ENCODE data around the gene RAB11B. TPM values are rescaled to one million over a fixed set of nuclear protein-coding genes. Genes with fewer than 3 reads are reported as not detected.
A peak's percentile ranks its signal among the peaks of the same experiment; 100 is the strongest.

The RAB11B gene
- total RNA-seq, 3 donors from 2014 or later (not counting 1 experiment from before 2014, with no cell fraction given), result 101 to 116 (median 108) TPM

DNA sequence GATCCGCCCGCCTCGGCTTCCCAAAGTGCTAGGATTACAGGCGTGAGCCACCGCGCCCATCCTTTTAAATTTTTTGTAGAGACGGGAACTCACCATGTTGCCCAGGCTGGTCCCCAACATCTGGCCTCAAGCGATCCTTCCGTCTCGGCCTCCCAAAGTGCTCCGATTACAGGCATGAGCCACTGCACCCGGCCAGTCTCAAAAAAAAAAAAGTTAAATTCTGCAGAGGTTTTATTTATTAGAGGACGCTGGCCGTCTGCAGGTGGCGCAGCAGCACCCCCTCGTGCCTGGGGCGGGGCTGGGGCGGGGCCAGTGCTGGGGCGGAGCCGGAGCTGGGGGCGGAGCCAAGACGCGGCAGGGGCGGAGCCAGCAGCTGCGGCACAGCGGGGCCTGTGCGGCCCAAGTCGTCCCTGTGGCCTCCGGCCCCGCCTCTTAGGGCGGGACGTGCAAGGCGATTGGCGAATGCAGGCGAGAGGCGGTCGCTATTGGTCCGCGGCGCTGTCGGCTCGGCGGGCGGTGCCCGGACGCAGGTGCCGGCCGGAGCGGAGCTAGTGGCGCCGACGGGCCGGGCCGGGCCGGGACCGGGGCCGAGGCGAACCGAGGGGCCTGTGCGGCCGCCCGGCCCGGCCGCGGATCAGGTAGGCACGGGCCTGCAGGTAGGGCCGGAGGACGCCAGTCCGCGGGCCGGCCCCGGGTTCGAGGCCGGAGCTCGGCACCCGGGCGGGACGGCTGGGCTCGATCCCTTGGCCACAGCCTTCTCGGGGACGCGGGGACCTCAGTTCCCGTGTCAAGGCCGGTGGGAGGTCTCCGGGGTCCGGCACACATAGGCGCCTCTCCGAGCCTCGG is 22.8 kb downstream of the RAB11B start, which contains the start of gene MARCHF2:
Gene MARCHF2 (plus strand): TSS at position 523 of the 846 bp plus-strand sequence. CDS start 8,536 bp downstream, outside the sequence.
- Histone ChIP-seq H3K4me3 (ENCODE audit: low read length) (peak within 1 kb of the TSS; percentile 47), H3K9me3 (ENCODE audit: control insufficient read depth, insufficient read depth, low read length) (no peaks in the 10 kb centered on the region), H3K27me3 (ENCODE audit: control insufficient read depth, insufficient read depth, low read length) (no peaks in the 10 kb centered on the region), H3K27ac (ENCODE audit: low read length) (no peak within 1 kb of the TSS), H3K36me3 (ENCODE audit: control insufficient read depth, insufficient read depth, low read length) (no peaks in the 10 kb centered on the region), H3K4me1 (ENCODE audit: control insufficient read depth, insufficient read depth, low read length) (peaks cover 10% of the 10 kb centered on the region)
- DNase-seq (peak; percentile 96 to 98), ATAC-seq (peak; percentile 98 to 100 (median 99))
- 6% methylated on average over 89 of the region's 89 CpGs for WGBS (ENCODE audit: insufficient coverage)
- intact Hi-C loops (cut with micrococcal nuclease), result loop anchor here (1.0 to 10.0 kb wide), 5 partner anchors 23 to 179 kb away; partner anchors contain the start of genes HNRNPM, MYO1F, RAB11B and ZNF414
- Mint-ChIP-seq H3K4me3 (peak within 1 kb of the TSS; percentile 63), H3K27me3 (ENCODE audit: low read depth in 2 of 2) (no peaks in the 10 kb centered on the region), H3K9me3 (no peaks in the 10 kb centered on the region), H3K4me1 (peaks cover 4 to 5% of the 10 kb centered on the region in 2 donors), H3K36me3 (no peaks in the 10 kb centered on the region), H3K27ac (no peak within 1 kb of the TSS)
- TF ChIP-seq, protein P1, sequence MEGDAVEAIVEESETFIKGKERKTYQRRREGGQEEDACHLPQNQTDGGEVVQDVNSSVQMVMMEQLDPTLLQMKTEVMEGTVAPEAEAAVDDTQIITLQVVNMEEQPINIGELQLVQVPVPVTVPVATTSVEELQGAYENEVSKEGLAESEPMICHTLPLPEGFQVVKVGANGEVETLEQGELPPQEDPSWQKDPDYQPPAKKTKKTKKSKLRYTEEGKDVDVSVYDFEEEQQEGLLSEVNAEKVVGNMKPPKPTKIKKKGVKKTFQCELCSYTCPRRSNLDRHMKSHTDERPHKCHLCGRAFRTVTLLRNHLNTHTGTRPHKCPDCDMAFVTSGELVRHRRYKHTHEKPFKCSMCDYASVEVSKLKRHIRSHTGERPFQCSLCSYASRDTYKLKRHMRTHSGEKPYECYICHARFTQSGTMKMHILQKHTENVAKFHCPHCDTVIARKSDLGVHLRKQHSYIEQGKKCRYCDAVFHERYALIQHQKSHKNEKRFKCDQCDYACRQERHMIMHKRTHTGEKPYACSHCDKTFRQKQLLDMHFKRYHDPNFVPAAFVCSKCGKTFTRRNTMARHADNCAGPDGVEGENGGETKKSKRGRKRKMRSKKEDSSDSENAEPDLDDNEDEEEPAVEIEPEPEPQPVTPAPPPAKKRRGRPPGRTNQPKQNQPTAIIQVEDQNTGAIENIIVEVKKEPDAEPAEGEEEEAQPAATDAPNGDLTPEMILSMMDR (IDR thresholded peaks at IDR 0.05), result peak; percentile 63

DNA sequence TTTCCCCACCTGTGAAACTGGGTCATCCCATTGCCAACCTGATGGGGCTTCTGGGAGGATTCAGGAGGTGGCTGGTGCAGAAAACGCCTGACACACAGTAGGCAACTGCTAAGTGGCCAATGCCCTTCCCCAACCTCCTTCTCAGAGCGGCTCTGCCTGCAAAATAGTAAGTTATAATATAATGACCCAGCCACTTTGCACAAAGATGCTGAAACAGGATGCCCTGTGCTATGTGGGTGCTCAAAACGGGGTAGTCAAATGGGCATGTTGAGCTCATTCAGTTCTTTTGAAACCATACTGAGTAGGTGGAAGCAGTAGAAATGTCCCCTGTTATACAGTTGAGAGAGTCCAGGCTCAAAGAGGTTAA is 23.5 kb downstream of the RAB11B start:
- H3K4me1 Mint-ChIP-seq, result peaks cover 4 to 5% of the 10 kb centered on the region in 2 donors

DNA sequence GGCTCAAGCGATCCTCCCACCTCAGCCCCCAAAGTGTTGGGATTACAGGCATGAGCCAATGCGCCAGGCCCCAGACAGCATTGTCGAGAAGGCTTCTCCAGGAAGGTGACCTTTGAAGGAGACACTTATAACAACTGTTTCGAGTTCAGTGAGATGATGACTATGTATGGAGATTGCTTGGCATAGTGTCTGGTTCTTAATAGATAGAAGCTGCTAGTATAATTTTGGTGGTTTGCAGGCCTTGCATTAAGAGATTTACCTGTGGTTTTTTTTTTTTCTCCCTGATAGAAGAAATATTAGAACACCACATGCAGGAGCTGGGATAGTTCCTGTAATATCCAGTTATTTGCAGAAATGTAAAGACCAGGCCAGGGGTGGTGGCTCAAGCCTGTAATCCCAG is 26.6 kb downstream of the RAB11B start:
- peaks cover 10% of the 10 kb centered on the region for H3K4me1 ChIP-seq (ENCODE audit: control insufficient read depth, insufficient read depth, low read length)
- no peak overlapping the region for H3K4me3 ChIP-seq (ENCODE audit: low read length)
- WGBS (ENCODE audit: insufficient coverage), result 81% methylated on average over 4 of the region's 4 CpGs
- TF ChIP-seq, protein P1 (IDR thresholded peaks at IDR 0.05), result no peak
- H3K27ac ChIP-seq (ENCODE audit: low read length), result no peak overlapping the region
- H3K27ac Mint-ChIP-seq, result no peak overlapping the region
- no peak overlapping the region for H3K4me3 Mint-ChIP-seq
- no peaks in the 10 kb centered on the region for H3K27me3 Mint-ChIP-seq (ENCODE audit: low read depth in 2 of 2)
- H3K36me3 ChIP-seq (ENCODE audit: control insufficient read depth, insufficient read depth, low read length), result peaks cover 2% of the 10 kb centered on the region
- peaks cover 4 to 5% of the 10 kb centered on the region in 2 donors for H3K4me1 Mint-ChIP-seq
- H3K9me3 Mint-ChIP-seq, result no peaks in the 10 kb centered on the region
- DNase-seq, result no peak
- H3K27me3 ChIP-seq (ENCODE audit: control insufficient read depth, insufficient read depth, low read length), result no peaks in the 10 kb centered on the region
- H3K36me3 Mint-ChIP-seq, result no peaks in the 10 kb centered on the region
- no peaks in the 10 kb centered on the region for H3K9me3 ChIP-seq (ENCODE audit: control insufficient read depth, insufficient read depth, low read length)
- intact Hi-C loops (cut with micrococcal nuclease), result loop anchor here (10.0 kb wide), 1 partner anchor 98 kb away; the partner anchor contains the start of gene ZNF414
- ATAC-seq, result no peak

More for the DNA sequence above, 23.5 kb downstream of the RAB11B start:
- H3K9me3 Mint-ChIP-seq, result no peaks in the 10 kb centered on the region
- H3K27ac Mint-ChIP-seq, result no peak overlapping the region
- TF ChIP-seq, protein P1 (IDR thresholded peaks at IDR 0.05), result no peak
- ATAC-seq, result no peak
- H3K4me3 ChIP-seq (ENCODE audit: low read length), result peak overlapping the region; percentile 47
- H3K4me3 Mint-ChIP-seq, result peak overlapping the region; percentile 61
- peak in 1 of 2 donors; percentile 21 for DNase-seq
- H3K4me1 ChIP-seq (ENCODE audit: control insufficient read depth, insufficient read depth, low read length), result peaks cover 10% of the 10 kb centered on the region
- no peaks in the 10 kb centered on the region for H3K27me3 ChIP-seq (ENCODE audit: control insufficient read depth, insufficient read depth, low read length)
- H3K27me3 Mint-ChIP-seq (ENCODE audit: low read depth in 2 of 2), result no peaks in the 10 kb centered on the region
- no peak overlapping the region for H3K27ac ChIP-seq (ENCODE audit: low read length)
- no peaks in the 10 kb centered on the region for H3K9me3 ChIP-seq (ENCODE audit: control insufficient read depth, insufficient read depth, low read length)
- no peaks in the 10 kb centered on the region for H3K36me3 ChIP-seq (ENCODE audit: control insufficient read depth, insufficient read depth, low read length)
- no peaks in the 10 kb centered on the region for H3K36me3 Mint-ChIP-seq
- intact Hi-C loops (cut with micrococcal nuclease), result loop anchor here (1.0 to 10.0 kb wide), 5 partner anchors 23 to 179 kb away; partner anchors contain the start of genes HNRNPM, MYO1F, RAB11B and ZNF414
- WGBS (ENCODE audit: insufficient coverage), result 24% methylated on average over 3 of the region's 3 CpGs
